GM19463 (cell line): ENCODE data around the gene DNAJB6.
"Not testable (repeated sequence)": the region's sequence is repeated elsewhere in the genome, so short reads cannot be mapped to it uniquely, and the experiment has no call there.

Experiments
- ATAC-seq: cut with Tn5 transposase; IDR thresholded peaks from one replicate; pipeline ENCODE4 v1.9.1; 2021; ENCODE audit warnings: mild to moderate bottlenecking, moderate library complexity; ENCODE audit not compliant: unreplicated experiment

The DNAJB6 gene

DNA sequence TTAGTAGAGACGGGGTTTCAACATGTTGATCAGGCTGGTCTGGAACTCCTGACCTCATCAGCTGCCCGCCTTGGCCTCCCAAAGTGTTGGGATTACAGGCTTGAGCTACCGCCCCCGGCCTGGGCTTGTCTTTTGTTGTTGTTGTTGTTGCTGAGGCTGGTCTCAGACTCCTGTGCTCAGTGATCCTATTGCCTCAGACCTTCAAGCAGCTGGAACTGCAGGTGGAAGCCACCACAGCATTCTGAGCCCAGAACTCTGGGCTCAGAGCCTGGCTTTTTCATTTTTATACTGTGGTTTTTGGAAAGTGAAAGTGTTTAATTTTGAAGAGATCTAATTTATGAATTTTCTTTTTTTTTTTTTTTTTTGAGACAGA, 16.2 kb upstream of the DNAJB6 start:
- no peak for ATAC-seq

- no peak for ATAC-seq
Measured at GRCh38 chr7:157323401-157323800, 13.4 kb upstream of the DNAJB6 start.

DNA sequence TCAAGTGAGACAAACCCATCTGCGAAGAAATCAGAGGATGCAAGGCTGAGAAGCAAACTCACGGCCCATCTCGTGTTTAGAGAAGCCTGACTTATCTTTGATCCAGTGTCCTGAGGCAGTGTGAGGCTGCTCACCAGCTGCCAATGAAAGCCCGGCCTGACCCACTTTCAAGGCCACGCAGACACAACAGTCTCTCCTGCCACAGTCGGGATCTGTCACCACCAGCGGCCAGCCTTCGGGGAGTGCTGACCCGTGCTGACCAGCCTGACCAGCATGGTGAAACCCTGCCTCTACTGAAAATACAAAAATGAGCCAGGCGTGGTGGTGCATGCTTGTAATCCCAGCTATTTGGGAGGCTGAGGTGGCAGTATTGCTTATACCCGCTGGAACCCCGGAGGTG, 7.4 kb upstream of the DNAJB6 start:
- no peak for ATAC-seq

GRCh38 chr7:157330567-157330966, 6.2 kb upstream of the DNAJB6 start:
- not testable (repeated sequence) for ATAC-seq

- ATAC-seq, result not testable (repeated sequence)
Measured at GRCh38 chr7:157331049-157331448, 5.8 kb upstream of the DNAJB6 start.

GRCh38 chr7:157335236-157335635, 1.6 kb upstream of the DNAJB6 start:
- ATAC-seq, result no peak

- no peak for ATAC-seq
Measured at GRCh38 chr7:157335991-157336382, 817 bp upstream of the DNAJB6 start.

- ATAC-seq, result peak; percentile 47
Measured at GRCh38 chr7:157337316-157338149, 729 bp downstream of the DNAJB6 start.

DNA sequence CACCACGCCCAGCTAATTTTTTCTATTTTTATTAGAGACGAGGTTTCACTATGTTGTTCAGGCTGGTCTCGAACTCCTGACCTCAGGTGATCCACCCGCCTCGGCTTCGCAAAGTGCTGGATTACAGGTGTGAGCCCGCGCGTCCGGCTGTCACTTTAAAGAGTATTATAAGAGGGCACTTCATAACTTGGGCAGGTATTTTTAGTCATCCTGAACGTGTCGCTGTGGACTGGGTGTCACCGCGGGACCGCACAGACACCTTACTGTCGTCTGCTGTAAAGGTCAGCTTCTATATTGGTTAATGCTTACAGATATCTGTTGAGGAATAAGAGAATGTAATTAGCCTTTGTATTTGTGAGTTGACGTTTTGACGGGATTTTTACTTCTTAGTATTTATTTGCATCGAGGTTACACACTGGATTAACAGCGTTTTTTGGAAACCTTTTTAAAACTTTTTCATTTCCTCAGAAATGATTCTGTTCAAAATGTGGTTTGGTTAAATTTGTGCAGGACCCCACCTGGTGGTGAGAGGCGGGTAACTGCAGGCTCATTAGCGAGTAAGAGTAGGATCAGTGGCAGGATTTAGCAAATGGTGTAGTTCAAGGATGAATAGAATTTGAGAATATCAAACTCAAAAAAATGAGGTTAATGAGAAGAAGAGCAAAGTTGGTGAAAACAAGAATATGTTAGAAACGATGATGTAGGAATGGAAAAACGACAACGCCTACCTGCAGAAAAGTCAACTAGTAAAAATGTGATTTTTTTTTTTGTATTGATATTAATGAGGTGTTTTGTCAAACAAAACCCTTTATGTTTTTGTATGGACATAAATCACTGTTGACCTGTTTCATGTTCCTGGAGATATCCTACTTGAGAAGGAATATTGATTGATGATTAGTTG, 3.2 kb downstream of the DNAJB6 start:
- ATAC-seq, result no peak

GRCh38 chr7:157347217-157347904, 10.6 kb downstream of the DNAJB6 start:
- ATAC-seq, result no peak

GRCh38 chr7:157348548-157348947, 11.7 kb downstream of the DNAJB6 start:
- no peak for ATAC-seq

- no peak for ATAC-seq
Measured at GRCh38 chr7:157352516-157352915, 15.7 kb downstream of the DNAJB6 start.

GRCh38 chr7:157355784-157356511, 19.1 kb downstream of the DNAJB6 start:
- ATAC-seq, result no peak

DNA sequence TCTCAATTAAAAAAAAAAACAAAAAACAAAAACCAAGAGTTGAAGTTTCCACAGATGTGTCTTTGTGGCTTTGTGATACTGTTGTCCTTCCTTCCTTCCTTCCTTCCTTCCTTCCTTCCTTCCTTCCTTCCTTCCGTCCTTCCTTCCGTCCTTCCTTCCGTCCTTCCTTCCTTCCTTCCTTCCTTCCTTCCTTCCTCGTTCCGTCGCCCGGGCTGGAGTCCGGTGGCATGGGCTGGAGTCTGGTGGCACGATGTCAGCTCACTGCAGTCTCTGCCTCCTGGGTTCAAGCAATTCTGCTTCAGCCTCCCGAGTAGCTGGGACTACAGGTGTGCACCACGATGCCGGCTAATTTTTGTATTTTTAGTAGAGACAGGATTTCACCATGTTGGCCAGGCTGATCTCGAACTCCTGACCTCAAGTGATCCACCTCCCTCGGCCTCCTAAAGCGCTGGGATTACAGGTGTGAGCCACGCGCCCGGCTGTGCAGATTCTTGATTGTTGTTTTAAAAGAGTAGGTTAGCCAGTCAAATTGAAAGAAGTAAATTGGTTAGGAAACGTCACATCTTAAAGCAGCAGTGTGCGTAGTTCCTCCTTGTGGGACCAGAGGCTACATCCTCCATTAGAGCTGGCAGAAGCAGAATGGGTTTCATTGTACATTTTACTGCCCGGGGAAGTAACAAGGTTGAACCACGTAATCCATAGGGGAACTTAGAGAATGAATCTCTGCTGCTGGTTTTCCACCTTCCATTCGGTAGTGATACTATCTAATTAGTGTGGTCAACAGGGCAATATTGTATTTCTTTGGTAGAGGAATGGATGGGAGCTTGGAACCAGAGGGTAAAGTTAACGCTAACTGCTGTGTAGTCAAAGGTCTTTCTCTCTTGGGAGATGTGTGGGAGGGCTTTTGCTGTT, 20.6 kb downstream of the DNAJB6 start:
- peak; percentile 93 for ATAC-seq

- no peak for ATAC-seq
Measured at GRCh38 chr7:157358041-157358752, 21.4 kb downstream of the DNAJB6 start.

DNA sequence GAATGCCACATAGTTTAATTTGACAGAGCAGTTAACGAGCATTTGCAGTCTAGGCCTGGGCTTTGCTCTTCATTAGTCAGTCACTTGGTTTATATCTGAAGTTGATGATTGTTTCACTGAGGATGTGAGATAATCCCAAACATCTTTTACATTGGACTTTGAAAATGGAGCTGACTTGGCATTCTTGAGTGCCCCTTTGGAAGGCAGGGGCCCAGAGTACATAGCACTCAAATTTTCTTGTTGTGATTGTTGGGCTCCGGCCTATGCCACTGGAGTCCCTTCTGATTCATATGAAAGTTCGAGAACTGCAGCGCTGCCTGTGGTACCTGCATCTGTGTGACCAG, 21.9 kb downstream of the DNAJB6 start:
- ATAC-seq, result no peak

DNA sequence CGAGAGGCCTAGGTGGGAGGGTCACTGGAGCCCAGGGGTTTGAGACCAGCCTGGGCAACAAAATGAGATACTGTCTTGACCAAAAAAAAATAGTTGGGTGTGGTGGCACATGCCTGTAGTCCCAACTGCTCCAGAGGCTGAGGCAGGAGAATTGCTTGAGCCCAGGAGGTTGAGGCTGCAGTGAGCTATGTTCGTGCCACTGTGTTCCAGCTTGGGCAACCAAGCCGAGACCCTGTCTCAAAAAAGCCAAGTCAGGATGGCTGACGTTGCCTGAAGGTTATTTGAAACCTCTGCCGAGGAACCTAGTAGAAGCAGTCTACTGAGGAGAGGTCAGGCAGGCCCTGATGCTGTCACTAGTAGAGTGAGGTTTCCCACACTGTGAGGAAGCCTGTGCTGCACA, 22.8 kb downstream of the DNAJB6 start:
- ATAC-seq, result no peak

DNA sequence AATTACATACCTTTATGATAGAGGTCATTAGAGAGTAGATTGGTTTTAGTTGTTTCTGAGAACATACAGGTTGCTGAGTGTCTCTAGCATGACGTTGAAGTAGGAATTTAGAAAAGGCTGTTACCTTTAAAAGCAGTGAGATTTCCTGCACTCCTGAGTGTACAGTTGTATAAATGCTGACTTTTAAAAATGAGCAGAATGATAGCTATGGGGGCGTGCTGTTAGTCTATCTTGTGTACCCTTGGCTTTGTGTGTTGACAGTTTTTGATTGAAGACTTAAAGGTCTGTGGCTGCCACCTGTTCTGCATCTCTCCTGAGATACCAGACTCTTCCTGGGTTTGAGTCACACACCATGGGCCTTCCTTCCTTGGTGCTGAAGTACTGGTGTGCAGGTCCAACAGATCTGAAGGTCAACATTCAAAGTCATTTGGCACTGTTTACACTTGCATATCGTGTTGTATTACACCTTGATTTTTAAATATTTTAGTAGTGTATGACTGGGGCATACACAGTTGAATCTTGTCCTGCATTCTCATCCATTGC, 23.8 kb downstream of the DNAJB6 start:
- no peak for ATAC-seq

DNA sequence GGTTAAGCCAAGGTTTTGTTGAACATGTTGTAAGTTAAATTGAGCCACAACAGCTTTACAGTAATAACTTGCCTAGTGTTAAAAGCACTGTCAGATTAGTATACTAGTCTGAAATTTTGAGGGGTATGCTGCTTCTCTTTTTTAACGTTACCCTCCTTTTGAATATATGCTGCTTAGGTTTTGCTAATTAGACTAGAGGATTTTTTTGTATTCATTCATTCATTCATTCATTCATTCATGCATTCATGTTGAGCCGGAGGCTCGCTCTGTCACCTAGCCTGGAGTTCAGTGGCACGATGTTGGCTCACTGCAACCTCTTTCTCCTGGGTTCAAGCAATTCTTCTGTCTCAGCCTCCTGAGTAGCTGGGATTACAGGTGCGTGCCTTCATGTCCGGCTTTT, 24.7 kb downstream of the DNAJB6 start:
- no peak for ATAC-seq
